GM12878 (cell line): ENCODE data around the gene RGL4. TPM values are rescaled to one million over a fixed set of nuclear protein-coding genes. Genes with fewer than 3 reads are reported as not detected.
"Not testable (repeated sequence)": the region's sequence is repeated elsewhere in the genome, so short reads cannot be mapped to it uniquely, and the experiment has no call there.

Experiments
- ATAC-seq: fragments of 200-7000 bp; cut with Tn5 transposase; 3 replicates; pipeline ENCODE4 v1.9.1; 2020; ENCODE audit warnings: mild to moderate bottlenecking, moderate library complexity
- BruUV-seq: library from RNA; stranded (reverse); fragments of 400-500 nt; replicated peaks from 2 replicates; lab custom pipeline; 2021; lab: Mats Ljungman, UMichigan
- CTCF ChIA-PET: fragments of 300-600 bp; sonication (Branson Sonifier 250); formaldehyde crosslinking; extraction: SDS; loops from one replicate; lab custom pipeline; 2021; ENCODE audit warnings: inconsistent platforms; lab: Yijun Ruan, JAX
- POLR2A ChIA-PET: fragments of 350-600 bp; formaldehyde crosslinking; extraction: SDS; loops from one replicate; lab custom pipeline; 2021; ENCODE audit warnings: inconsistent platforms; lab: Charles Lee
- RAD21 ChIA-PET: fragments of 300-600 bp; sonication (Branson Sonifier 250); formaldehyde crosslinking; loops from one replicate; lab custom pipeline; 2023; ENCODE audit warnings: antibody characterized with exemption; ENCODE audit not compliant: unreplicated experiment; lab: Charles Lee
- SMC1A ChIA-PET: fragments of 300-600 bp; sonication (Branson Sonifier 250); formaldehyde crosslinking; loops from one replicate; lab custom pipeline; 2023; ENCODE audit not compliant: unreplicated experiment, uncharacterized antibody; lab: Charles Lee
- DNase-seq: peaks from one replicate; pipeline ENCODE4 v3.0.0-alpha.2; 2011; ENCODE audit warnings: low read depth, low spot score
- FAIRE-seq: peaks from 3 replicates; lab custom pipeline; 2011; peaks lifted over from hg19 to GRCh38; lab: Jason Lieb, UNC
- H2AFZ ChIP-seq: 2 replicates; pipeline ENCODE4 v1.6.0; 2011; ENCODE audit warnings: low read depth, low read length, control low read depth; ENCODE audit not compliant: control insufficient read depth
- H3K27ac ChIP-seq: 2 replicates; pipeline ENCODE4 v1.5.1; 2011; ENCODE audit warnings: control low read depth; ENCODE audit not compliant: control insufficient read depth, insufficient read depth
- H3K27me3 ChIP-seq, 2 experiments: replicated peaks in 1 of 2; 2 replicates each; pipeline versions ENCODE4 v1.6.0 to v1.6.1; 2011; ENCODE audit warnings: low read length in 1 of 2; ENCODE audit not compliant: control insufficient read depth in 2 of 2, insufficient read depth in 2 of 2
- H3K36me3 ChIP-seq, 2 experiments: 2 replicates each; pipeline ENCODE4 v1.5.1; 2011; ENCODE audit warnings: low read length in 1 of 2; ENCODE audit not compliant: control insufficient read depth in 2 of 2, insufficient read depth in 2 of 2
- H3K4me1 ChIP-seq: 2 replicates; pipeline ENCODE4 v1.6.1; 2011; ENCODE audit warnings: mild to moderate bottlenecking, low read length, moderate library complexity, mixed read lengths; ENCODE audit not compliant: control insufficient read depth, insufficient read depth
- H3K4me2 ChIP-seq: 2 replicates; pipeline ENCODE4 v1.6.0; 2011; ENCODE audit warnings: control low read depth; ENCODE audit not compliant: control insufficient read depth, insufficient read depth
- H3K4me3 ChIP-seq: fragments of 200-600 bp; sonication (generic); 2 replicates; pipeline ENCODE4 v1.5.1; 2016
- H3K79me2 ChIP-seq: 2 replicates; pipeline ENCODE4 v1.6.0; 2011; ENCODE audit warnings: low read length; ENCODE audit not compliant: control insufficient read depth, insufficient read depth
- H3K9ac ChIP-seq: 2 replicates; pipeline ENCODE4 v1.8.0; 2011; ENCODE audit warnings: low read length, control low read depth, mixed read lengths; ENCODE audit not compliant: control insufficient read depth, insufficient read depth
- H3K9me3 ChIP-seq: replicated peaks from 3 replicates; pipeline ENCODE4 v1.5.1; 2011; ENCODE audit warnings: mild to moderate bottlenecking, low read length; ENCODE audit not compliant: control insufficient read depth, insufficient read depth
- H4K20me1 ChIP-seq: 2 replicates; pipeline ENCODE4 v1.6.0; 2011; ENCODE audit not compliant: control insufficient read depth, insufficient read depth
- WGBS: methylation state at CpG from one replicate; pipeline ENCODE4 v1.1.6; 2016; ENCODE audit warnings: low lambda C conversion rate; ENCODE audit not compliant: insufficient replicate concordance, insufficient coverage; ENCODE audit errors: missing lambda C conversion rate; 5-methylcytosine and 5-hydroxymethylcytosine counted together
- in situ Hi-C: fragments of 300-500 bp; cut with MboI; formaldehyde crosslinking; loops from 9 replicates; pipeline ENCODE4 v1.14.3; 2018; ENCODE audit warnings: mixed read lengths
- intact Hi-C: fragments of 100-400 bp; cut with micrococcal nuclease; formaldehyde crosslinking; loops from one replicate; pipeline ENCODE4 v1.14.2; 2022; ENCODE audit not compliant: unreplicated experiment
- polyA plus RNA-seq, 11 experiments: library from polyadenylated mRNA; depleted of rRNA in 4 of 11; unstranded in 6 of 11; stranded (reverse) in 5 of 11; fragments of >200 nt; fragmentation: Nextera tagmentation in 4 of 11; fragmentation: Illumina TruSeq in 1 of 11; extraction: Ambion mirVana in 4 of 11; extraction: Trizol in 1 of 11; gene quantifications; 1 replicate in 1 of 11; 2 replicates in 10 of 11; pipeline versions ENCODE4 v1.2.1 to v1.2.3, GENCODE V29; 2011 to 2016; ENCODE audit warnings: inconsistent platforms in 2 of 11, missing spikeins in 2 of 11, low read depth in 1 of 11
- total RNA-seq, 4 experiments: library from RNA; depleted of rRNA in 3 of 4; stranded (reverse); fragments of >200 nt in 3 of 4; fragmentation: Illumina TruSeq in 1 of 4; extraction: Trizol in 1 of 4; gene quantifications; 2 replicates each; pipeline versions ENCODE4 v1.2.1 to v1.2.3, GENCODE V29; 2013 to 2021
- TF ChIP-seq, protein P1 (sequence below): fragments of 450-650 bp; IDR thresholded peaks from 2 replicates; pipeline ENCODE4 v1.6.1; 2016; ENCODE audit warnings: mild to moderate bottlenecking

The RGL4 gene
- total and polyA plus RNA-seq, 10 of the 15 experiments (the other 5 are each of a cell fraction or from before 2014, with no cell fraction given) = 1.4 to 9.0 (median 2.0) TPM; not detected in 1

DNA sequence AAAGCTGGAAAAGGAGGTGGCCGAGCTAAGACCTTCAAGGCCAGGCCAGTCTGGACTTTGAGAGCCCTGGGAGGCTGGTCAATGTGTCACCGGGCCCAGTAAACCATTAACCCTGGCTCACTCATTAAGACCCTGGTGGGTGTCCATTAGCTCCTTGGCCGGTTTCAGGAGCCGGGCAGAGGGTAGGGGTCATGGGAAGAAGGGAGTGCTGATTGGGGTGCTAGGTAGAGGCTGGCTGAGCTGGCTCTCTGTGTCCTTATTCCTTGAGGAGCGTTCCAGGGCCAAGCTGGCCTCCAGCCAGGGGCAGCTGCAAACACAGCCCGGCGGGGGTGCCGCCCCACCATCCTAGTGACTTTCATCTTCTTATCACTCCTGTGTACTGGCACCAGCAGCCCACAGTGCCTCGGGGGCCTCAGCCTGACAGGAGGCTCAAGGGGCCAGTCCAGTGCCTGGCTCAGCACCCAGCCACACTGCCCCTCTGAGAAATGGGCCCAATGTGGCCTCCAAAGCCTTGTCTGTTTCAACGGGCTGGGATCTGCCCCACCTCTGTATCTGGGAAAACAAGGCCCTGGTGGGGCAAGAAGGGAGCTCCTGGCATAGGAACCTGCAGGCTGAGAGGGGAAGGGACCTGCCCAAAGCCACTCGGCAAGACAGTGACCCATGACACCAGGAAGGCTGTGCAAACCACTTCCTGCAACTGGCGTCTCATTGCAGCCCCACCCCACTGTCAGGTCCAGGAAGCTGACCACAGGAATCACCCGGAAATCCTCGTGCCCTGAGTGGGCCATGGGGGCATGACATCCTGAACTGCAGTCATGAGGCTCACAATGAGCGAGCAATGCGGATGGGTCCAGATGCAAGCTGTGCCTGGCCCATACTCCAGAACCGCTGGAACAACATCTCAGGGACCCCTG, 15.1 kb upstream of the RGL4 start (continued):
- TF ChIP-seq, protein P1, sequence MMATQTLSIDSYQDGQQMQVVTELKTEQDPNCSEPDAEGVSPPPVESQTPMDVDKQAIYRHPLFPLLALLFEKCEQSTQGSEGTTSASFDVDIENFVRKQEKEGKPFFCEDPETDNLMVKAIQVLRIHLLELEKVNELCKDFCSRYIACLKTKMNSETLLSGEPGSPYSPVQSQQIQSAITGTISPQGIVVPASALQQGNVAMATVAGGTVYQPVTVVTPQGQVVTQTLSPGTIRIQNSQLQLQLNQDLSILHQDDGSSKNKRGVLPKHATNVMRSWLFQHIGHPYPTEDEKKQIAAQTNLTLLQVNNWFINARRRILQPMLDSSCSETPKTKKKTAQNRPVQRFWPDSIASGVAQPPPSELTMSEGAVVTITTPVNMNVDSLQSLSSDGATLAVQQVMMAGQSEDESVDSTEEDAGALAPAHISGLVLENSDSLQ = no peak

DNA sequence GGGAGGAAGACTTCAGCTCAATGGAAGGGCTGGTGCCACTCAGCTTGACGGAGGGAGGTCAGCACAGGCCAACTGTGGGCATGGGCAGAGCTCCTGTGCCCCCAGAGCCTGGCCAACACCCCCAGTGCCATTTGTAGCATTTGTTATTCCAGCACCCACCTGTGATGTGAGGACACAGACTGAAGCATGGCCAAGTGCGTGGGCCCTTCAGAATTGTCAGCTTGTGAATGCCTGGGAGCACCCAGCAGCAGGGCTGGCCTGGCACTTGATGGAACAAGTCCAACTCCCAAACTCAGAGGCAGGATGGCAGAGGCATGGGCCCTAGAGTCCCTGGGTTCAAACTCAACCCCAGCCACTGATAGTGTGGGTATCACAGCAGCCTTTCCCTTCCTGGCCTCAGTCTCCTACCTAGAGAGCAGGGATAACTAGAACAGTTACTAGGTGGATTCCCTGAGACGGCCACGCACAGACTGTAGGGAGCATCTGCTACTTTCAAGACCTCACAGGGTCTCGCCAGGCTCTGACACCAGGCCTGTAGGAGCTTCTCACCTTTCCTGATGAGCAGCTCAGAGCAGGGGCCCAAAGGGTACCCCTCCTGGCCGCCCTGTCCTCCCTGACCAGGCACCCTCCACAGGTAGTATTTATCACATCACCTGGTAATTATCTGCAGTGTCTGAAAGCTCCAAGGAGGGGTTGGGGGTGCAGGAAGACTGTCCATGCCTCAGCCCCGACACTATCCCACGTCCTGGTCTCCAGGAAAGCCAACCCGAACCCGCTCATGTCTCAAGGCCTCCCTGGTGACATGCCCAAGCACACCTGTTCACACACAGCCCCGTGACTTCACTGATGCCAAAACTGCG, 13.7 kb upstream of the RGL4 start:
- in situ Hi-C loops, ATAC-seq, RAD21 ChIA-PET, CTCF ChIA-PET, H3K36me3 ChIP-seq, H3K9ac ChIP-seq, H3K4me1 ChIP-seq, DNase-seq, H4K20me1 ChIP-seq, H3K4me2 ChIP-seq, H3K9me3 ChIP-seq, SMC1A ChIA-PET, intact Hi-C loops, FAIRE-seq, H3K79me2 ChIP-seq, H2AFZ ChIP-seq, H3K27ac ChIP-seq, BruUV-seq, H3K4me3 ChIP-seq, H3K27me3 ChIP-seq: not testable (repeated sequence)
- POLR2A ChIA-PET = interaction anchor here (1.5 kb wide), 1 partner anchor 10 kb away, joined by 4 read pairs; no protein-coding TSS in a partner anchor
- 93% methylated on average over 12 of the region's 12 CpGs for WGBS
